HepG2 (cell line): Measurements from ENCODE around the gene BCL6B. TPM values are rescaled to one million over a fixed set of nuclear protein-coding genes. Genes with fewer than 3 reads are reported as not detected.
A peak's percentile ranks its signal among the peaks of the same experiment; 100 is the strongest.

Source experiments
- ASH2L ChIP-seq: fragments of 300-600, 200-600 bp; sonication (generic); IDR thresholded peaks from 2 replicates; pipeline ENCODE4 v1.7.0; 2017; ENCODE audit warnings: low read depth, mild to moderate bottlenecking, moderate library complexity, mixed read lengths, low read length; ENCODE audit not compliant: insufficient read length
- GLI4 ChIP-seq: sonication (generic); formaldehyde crosslinking; IDR thresholded peaks from 2 replicates; pipeline ENCODE4 v1.5.1; 2020; ENCODE audit warnings: missing genetic modification reagents, mild to moderate bottlenecking, moderate library complexity, borderline replicate concordance
- KDM4B ChIP-seq: sonication (generic); formaldehyde crosslinking; IDR thresholded peaks from 2 replicates; pipeline ENCODE4 v1.4.0; 2020; ENCODE audit warnings: missing genetic modification reagents
- KDM5A ChIP-seq: fragments of 200-600 bp; sonication (generic); IDR thresholded peaks from 2 replicates; pipeline ENCODE4 v1.7.0; 2018; ENCODE audit warnings: antibody characterized with exemption, mild to moderate bottlenecking, low read length, borderline replicate concordance
- PCBP2 ChIP-seq: fragments of 200-400 bp; formaldehyde crosslinking; optimal IDR thresholded peaks from 2 replicates; pipeline ENCODE3; 2018; ENCODE audit warnings: low read length, low read depth; ENCODE audit not compliant: poor library complexity, severe bottlenecking
- PHF5A ChIP-seq: IDR thresholded peaks from one replicate; pipeline ENCODE4 v1.6.1; 2018; ENCODE audit warnings: low read depth, missing genetic modification reagents; ENCODE audit not compliant: unreplicated experiment
- SAP130 ChIP-seq: IDR thresholded peaks from 2 replicates; pipeline ENCODE4 v1.6.1; 2016; ENCODE audit warnings: low read depth
- TBL1XR1 ChIP-seq: fragments of 150-350 bp; IDR thresholded peaks from 2 replicates; pipeline ENCODE4 v1.6.1; 2014; ENCODE audit warnings: borderline replicate concordance, low read length; ENCODE audit not compliant: partially characterized antibody
- TEAD2 ChIP-seq: sonication (generic); formaldehyde crosslinking; IDR thresholded peaks from 2 replicates; pipeline ENCODE4 v1.9.0; 2021; ENCODE audit warnings: missing genetic modification reagents
- ZBTB42 ChIP-seq: sonication (generic); formaldehyde crosslinking; IDR thresholded peaks from 2 replicates; pipeline ENCODE4 v1.5.0; 2020; ENCODE audit warnings: mild to moderate bottlenecking, missing genetic modification reagents
- ZNF75D ChIP-seq: sonication (generic); formaldehyde crosslinking; IDR thresholded peaks from 2 replicates; pipeline ENCODE4 v1.8.1; 2023; ENCODE audit warnings: missing genetic modification reagents, mild to moderate bottlenecking, borderline replicate concordance
- ZNF772 ChIP-seq: sonication (generic); formaldehyde crosslinking; IDR thresholded peaks from 2 replicates; pipeline ENCODE4 v1.5.0; 2020; ENCODE audit warnings: mild to moderate bottlenecking, missing genetic modification reagents
- ZNF775 ChIP-seq: sonication (generic); formaldehyde crosslinking; IDR thresholded peaks from 2 replicates; pipeline ENCODE4 v1.4.0; 2020; ENCODE audit warnings: missing genetic modification reagents, mild to moderate bottlenecking, moderate library complexity, borderline replicate concordance
- ZNF788 ChIP-seq: sonication (generic); formaldehyde crosslinking; IDR thresholded peaks from 2 replicates; pipeline ENCODE4 v1.5.0; 2020; ENCODE audit warnings: mild to moderate bottlenecking, missing genetic modification reagents, borderline replicate concordance
- ZSCAN12 ChIP-seq: sonication (generic); formaldehyde crosslinking; IDR thresholded peaks from 2 replicates; pipeline ENCODE4 v1.9.0; 2021; ENCODE audit warnings: mild to moderate bottlenecking, missing genetic modification reagents
- polyA plus RNA-seq, 8 experiments: library from polyadenylated mRNA; depleted of rRNA in 3 of 8; stranded (reverse) in 7 of 8; unstranded in 1 of 8; fragments of >200 nt; fragmentation: Illumina TruSeq in 4 of 8; extraction: Trizol in 4 of 8; gene quantifications; 2 replicates each; pipeline versions ENCODE4 v1.2.1 to v1.2.3, GENCODE V29; 2011 to 2016; ENCODE audit warnings: low read depth in 4 of 8, missing spikeins in 1 of 8, mixed read lengths in 1 of 8; ENCODE audit not compliant: insufficient read depth in 1 of 8
- total RNA-seq, 5 experiments: library from RNA; depleted of rRNA; stranded (reverse); fragments of >200 nt; fragmentation: Illumina TruSeq; extraction: Trizol; gene quantifications; 2 replicates each; pipeline ENCODE4 v1.2.3, GENCODE V29; 2016; ENCODE audit warnings: low read depth in 1 of 5
- TF ChIP-seq, protein P1 (sequence below): sonication (generic); formaldehyde crosslinking; IDR thresholded peaks from 2 replicates; pipeline ENCODE4 v1.4.0; 2020; ENCODE audit warnings: low read depth, missing genetic modification reagents
- TF ChIP-seq, protein P2 (sequence below): sonication (generic); formaldehyde crosslinking; IDR thresholded peaks from 2 replicates; pipeline ENCODE4 v1.5.1; 2020; ENCODE audit warnings: mild to moderate bottlenecking, missing genetic modification reagents, moderate library complexity
- TF ChIP-seq, protein P3 (sequence below): sonication (generic); formaldehyde crosslinking; IDR thresholded peaks from 2 replicates; pipeline ENCODE4 v1.5.0; 2020; ENCODE audit warnings: missing genetic modification reagents
- TF ChIP-seq, protein P4 (sequence below): sonication (generic); formaldehyde crosslinking; IDR thresholded peaks from 2 replicates; pipeline ENCODE4 v1.4.0; 2020; ENCODE audit warnings: mild to moderate bottlenecking, low read depth, missing genetic modification reagents
- TF ChIP-seq, protein P5 (sequence below): sonication (generic); formaldehyde crosslinking; IDR thresholded peaks from 2 replicates; pipeline ENCODE4 v1.4.0; 2020; ENCODE audit warnings: mild to moderate bottlenecking, missing genetic modification reagents

The BCL6B gene
- total and polyA plus RNA-seq, 2 of the 13 experiments (the other 11 are each of a cell fraction or from before 2014, with no cell fraction given): not detected

DNA sequence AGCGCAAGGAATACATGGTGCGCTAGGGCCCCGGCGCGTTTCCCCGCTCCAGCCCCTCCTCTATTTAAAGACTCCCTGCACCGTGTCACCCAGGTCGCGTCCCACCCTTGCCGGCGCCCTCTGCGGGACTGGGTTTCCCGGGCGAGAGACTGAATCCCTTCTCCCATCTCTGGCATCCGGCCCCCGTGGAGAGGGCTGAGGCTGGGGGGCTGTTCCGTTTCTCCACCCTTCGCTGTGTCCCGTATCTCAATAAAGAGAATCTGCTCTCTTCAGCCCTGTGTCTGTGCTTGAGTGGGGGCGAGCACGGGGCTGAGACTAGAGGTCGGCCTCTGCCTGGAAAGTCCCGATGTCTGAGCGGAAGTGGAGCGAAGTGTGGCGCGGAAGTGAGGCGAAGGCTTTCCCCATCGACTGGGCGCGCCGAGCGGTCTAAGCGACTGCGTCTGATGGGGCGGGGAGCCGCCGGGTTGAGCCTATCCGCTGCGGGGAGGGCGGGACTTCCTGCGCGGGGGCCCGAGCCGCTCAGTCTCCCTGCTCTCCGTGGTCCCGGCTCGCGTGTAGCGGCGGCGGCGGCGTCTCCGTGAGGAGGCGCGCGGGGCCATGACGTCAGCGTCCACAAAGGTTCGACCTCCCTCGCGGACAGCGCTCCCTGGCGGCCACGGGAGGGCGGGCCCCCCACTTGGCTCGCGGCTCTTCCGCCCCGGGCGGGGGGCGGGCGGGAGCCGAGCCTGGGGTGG lies 8.4 kb upstream of the BCL6B start (continued):
- TF ChIP-seq ASH2L (peak; percentile 75), KDM5A (peak; percentile 43; the same call in 1 of the 2 replicates), ZSCAN12 (CRISPR knock-in tag) (no peak), KDM4B (CRISPR knock-in tag) (no peak), ZNF75D (no peak), TEAD2 (CRISPR knock-in tag) (no peak), GLI4 (CRISPR knock-in tag) (no peak), SAP130 (peak; percentile 91), ZBTB42 (CRISPR knock-in tag) (0 out of 2 replicates have a peak, but pooled peaks have one; percentile 42), ZNF788 (CRISPR knock-in tag) (peak; percentile 81), ZNF772 (CRISPR knock-in tag) (peak; percentile 19; the same call in 1 of the 2 replicates), PCBP2 (no peak), ZNF775 (CRISPR knock-in tag) (no peak), TBL1XR1 (peak; percentile 13), PHF5A (CRISPR knock-in tag) (peak; percentile 67)
- TF ChIP-seq, protein P1, sequence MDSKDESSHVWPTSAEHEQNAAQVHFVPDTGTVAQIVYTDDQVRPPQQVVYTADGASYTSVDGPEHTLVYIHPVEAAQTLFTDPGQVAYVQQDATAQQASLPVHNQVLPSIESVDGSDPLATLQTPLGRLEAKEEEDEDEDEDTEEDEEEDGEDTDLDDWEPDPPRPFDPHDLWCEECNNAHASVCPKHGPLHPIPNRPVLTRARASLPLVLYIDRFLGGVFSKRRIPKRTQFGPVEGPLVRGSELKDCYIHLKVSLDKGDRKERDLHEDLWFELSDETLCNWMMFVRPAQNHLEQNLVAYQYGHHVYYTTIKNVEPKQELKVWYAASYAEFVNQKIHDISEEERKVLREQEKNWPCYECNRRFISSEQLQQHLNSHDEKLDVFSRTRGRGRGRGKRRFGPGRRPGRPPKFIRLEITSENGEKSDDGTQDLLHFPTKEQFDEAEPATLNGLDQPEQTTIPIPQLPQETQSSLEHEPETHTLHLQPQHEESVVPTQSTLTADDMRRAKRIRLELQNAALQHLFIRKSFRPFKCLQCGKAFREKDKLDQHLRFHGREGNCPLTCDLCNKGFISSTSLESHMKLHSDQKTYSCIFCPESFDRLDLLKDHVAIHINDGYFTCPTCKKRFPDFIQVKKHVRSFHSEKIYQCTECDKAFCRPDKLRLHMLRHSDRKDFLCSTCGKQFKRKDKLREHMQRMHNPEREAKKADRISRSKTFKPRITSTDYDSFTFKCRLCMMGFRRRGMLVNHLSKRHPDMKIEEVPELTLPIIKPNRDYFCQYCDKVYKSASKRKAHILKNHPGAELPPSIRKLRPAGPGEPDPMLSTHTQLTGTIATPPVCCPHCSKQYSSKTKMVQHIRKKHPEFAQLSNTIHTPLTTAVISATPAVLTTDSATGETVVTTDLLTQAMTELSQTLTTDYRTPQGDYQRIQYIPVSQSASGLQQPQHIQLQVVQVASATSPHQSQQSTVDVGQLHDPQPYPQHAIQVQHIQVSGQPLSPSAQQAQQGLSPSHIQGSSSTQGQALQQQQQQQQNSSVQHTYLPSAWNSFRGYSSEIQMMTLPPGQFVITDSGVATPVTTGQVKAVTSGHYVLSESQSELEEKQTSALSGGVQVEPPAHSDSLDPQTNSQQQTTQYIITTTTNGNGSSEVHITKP (CRISPR knock-in tag): peak; percentile 93
- TF ChIP-seq, protein P2, sequence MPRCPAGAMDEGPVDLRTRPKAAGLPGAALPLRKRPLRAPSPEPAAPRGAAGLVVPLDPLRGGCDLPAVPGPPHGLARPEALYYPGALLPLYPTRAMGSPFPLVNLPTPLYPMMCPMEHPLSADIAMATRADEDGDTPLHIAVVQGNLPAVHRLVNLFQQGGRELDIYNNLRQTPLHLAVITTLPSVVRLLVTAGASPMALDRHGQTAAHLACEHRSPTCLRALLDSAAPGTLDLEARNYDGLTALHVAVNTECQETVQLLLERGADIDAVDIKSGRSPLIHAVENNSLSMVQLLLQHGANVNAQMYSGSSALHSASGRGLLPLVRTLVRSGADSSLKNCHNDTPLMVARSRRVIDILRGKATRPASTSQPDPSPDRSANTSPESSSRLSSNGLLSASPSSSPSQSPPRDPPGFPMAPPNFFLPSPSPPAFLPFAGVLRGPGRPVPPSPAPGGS: 0 out of 2 replicates have a peak, but pooled peaks have one; percentile 37
- TF ChIP-seq, protein P3, sequence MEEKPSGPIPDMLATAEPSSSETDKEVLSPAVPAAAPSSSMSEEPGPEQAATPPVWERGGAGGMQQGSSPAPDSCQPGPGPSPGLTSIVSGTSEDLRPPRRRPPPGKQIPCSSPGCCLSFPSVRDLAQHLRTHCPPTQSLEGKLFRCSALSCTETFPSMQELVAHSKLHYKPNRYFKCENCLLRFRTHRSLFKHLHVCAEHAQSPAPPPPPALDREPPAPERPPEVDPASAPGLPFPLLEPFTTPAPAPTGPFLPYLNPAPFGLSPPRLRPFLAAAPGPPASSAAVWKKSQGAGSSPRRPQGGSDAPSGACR (CRISPR knock-in tag): peak; percentile 83
- TF ChIP-seq, protein P4, sequence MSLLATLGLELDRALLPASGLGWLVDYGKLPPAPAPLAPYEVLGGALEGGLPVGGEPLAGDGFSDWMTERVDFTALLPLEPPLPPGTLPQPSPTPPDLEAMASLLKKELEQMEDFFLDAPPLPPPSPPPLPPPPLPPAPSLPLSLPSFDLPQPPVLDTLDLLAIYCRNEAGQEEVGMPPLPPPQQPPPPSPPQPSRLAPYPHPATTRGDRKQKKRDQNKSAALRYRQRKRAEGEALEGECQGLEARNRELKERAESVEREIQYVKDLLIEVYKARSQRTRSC: no peak
- TF ChIP-seq, protein P5, sequence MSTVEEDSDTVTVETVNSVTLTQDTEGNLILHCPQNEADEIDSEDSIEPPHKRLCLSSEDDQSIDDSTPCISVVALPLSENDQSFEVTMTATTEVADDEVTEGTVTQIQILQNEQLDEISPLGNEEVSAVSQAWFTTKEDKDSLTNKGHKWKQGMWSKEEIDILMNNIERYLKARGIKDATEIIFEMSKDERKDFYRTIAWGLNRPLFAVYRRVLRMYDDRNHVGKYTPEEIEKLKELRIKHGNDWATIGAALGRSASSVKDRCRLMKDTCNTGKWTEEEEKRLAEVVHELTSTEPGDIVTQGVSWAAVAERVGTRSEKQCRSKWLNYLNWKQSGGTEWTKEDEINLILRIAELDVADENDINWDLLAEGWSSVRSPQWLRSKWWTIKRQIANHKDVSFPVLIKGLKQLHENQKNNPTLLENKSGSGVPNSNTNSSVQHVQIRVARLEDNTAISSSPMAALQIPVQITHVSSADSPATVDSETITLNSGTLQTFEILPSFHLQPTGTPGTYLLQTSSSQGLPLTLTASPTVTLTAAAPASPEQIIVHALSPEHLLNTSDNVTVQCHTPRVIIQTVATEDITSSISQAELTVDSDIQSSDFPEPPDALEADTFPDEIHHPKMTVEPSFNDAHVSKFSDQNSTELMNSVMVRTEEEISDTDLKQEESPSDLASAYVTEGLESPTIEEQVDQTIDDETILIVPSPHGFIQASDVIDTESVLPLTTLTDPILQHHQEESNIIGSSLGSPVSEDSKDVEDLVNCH (CRISPR knock-in tag): no peak
